Ishikawa (cell line): ENCODE measurements around the gene CARS1.
A peak's percentile ranks its signal among the peaks of the same experiment; 100 is the strongest.

ENCODE experiments used
- CEBPB ChIP-seq: IDR thresholded peaks from 2 replicates; pipeline ENCODE4 v1.6.1; 2012
- CREB1 ChIP-seq: IDR thresholded peaks from 2 replicates; pipeline ENCODE4 v1.6.1; 2012; ENCODE audit warnings: low read depth
- EGR1 ChIP-seq: IDR thresholded peaks from 2 replicates; pipeline ENCODE4 v1.6.1; 2012
- EP300 ChIP-seq: IDR thresholded peaks from 2 replicates; pipeline ENCODE4 v1.6.1; 2012; ENCODE audit warnings: borderline replicate concordance
- FOXM1 ChIP-seq: IDR thresholded peaks from 2 replicates; pipeline ENCODE4 v1.6.1; 2012; ENCODE audit warnings: low read depth, borderline replicate concordance
- NFIC ChIP-seq: IDR thresholded peaks from 2 replicates; pipeline ENCODE4 v1.6.1; 2012
- RAD21 ChIP-seq: IDR thresholded peaks from 2 replicates; pipeline ENCODE4 v1.6.1; 2012; ENCODE audit warnings: low read depth
- TAF1 ChIP-seq: IDR thresholded peaks from 2 replicates; pipeline ENCODE4 v1.6.1; 2012; ENCODE audit warnings: low read depth, mild to moderate bottlenecking
- TCF12 ChIP-seq: IDR thresholded peaks from 2 replicates; pipeline ENCODE4 v1.6.1; 2012; ENCODE audit warnings: low read depth
- TEAD4 ChIP-seq: IDR thresholded peaks from 2 replicates; pipeline ENCODE4 v1.6.1; 2012
- USF1 ChIP-seq: IDR thresholded peaks from 2 replicates; pipeline ENCODE4 v1.6.1; 2012
- YY1 ChIP-seq: IDR thresholded peaks from 2 replicates; pipeline ENCODE4 v1.6.1; 2012; ENCODE audit warnings: low read depth
- ZBTB7A ChIP-seq: IDR thresholded peaks from 2 replicates; pipeline ENCODE4 v1.6.1; 2012; ENCODE audit warnings: low read depth
- TF ChIP-seq, protein P1 (sequence below): IDR thresholded peaks from 2 replicates; pipeline ENCODE4 v1.6.1; 2012; ENCODE audit warnings: low read depth, mild to moderate bottlenecking
- TF ChIP-seq, protein P2 (sequence below): IDR thresholded peaks from 2 replicates; pipeline ENCODE4 v1.6.1; 2012

Gene CARS1

DNA sequence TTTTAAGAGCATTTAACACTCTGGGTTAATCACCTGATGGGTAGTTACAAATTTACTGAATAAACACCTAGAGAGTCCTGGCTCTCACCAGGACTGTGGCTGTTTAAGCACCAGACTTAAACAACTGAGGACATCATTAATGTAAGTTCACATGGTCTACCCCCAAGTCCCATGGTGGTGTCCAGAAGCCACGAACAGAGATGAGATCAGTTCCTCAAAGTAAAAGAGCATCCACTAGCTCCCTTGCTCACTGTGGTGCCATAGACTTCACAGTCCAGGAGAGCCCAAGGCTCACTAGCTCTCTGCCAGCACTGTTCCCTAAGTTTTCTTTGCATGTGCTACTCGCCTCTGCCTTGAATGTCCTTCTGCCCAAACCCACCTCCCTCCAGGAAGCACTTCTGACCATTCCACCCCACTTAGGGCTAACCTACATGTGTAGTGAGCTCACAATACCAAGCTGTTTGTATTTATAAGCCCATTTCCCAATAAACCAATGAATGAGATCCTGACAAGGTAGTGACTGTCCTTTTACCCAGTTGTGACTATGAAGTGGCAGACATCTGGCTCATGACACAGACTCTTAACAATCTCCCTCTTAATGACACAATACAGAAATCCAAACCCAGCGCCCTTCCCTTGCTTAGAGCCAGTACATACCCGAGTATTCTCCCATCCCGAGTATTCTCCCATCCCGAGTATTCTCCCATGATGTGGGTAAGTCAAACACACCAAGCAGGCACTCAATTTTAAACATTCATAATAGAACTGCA lies 80.7 kb downstream of the CARS1 start:
- TF ChIP-seq ZBTB7A (no peak), CEBPB (no peak), NFIC (no peak)

GRCh38 chr11:2975594-2975993 lies 81.6 kb downstream of the CARS1 start:
- TF ChIP-seq NFIC = no peak
- no peak for TF ChIP-seq ZBTB7A
- TF ChIP-seq, protein P1, sequence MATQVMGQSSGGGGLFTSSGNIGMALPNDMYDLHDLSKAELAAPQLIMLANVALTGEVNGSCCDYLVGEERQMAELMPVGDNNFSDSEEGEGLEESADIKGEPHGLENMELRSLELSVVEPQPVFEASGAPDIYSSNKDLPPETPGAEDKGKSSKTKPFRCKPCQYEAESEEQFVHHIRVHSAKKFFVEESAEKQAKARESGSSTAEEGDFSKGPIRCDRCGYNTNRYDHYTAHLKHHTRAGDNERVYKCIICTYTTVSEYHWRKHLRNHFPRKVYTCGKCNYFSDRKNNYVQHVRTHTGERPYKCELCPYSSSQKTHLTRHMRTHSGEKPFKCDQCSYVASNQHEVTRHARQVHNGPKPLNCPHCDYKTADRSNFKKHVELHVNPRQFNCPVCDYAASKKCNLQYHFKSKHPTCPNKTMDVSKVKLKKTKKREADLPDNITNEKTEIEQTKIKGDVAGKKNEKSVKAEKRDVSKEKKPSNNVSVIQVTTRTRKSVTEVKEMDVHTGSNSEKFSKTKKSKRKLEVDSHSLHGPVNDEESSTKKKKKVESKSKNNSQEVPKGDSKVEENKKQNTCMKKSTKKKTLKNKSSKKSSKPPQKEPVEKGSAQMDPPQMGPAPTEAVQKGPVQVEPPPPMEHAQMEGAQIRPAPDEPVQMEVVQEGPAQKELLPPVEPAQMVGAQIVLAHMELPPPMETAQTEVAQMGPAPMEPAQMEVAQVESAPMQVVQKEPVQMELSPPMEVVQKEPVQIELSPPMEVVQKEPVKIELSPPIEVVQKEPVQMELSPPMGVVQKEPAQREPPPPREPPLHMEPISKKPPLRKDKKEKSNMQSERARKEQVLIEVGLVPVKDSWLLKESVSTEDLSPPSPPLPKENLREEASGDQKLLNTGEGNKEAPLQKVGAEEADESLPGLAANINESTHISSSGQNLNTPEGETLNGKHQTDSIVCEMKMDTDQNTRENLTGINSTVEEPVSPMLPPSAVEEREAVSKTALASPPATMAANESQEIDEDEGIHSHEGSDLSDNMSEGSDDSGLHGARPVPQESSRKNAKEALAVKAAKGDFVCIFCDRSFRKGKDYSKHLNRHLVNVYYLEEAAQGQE = no peak
- TF ChIP-seq TEAD4 = no peak
- TF ChIP-seq RAD21 = peak; percentile 50

- no peak for TF ChIP-seq TCF12
- TF ChIP-seq TEAD4 = no peak
- TF ChIP-seq ZBTB7A = no peak
- TF ChIP-seq, protein P2, sequence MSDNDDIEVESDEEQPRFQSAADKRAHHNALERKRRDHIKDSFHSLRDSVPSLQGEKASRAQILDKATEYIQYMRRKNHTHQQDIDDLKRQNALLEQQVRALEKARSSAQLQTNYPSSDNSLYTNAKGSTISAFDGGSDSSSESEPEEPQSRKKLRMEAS = no peak
- TF ChIP-seq NFIC = no peak
Observed at GRCh38 chr11:2974272-2974671, 83.0 kb downstream of the CARS1 start.

DNA sequence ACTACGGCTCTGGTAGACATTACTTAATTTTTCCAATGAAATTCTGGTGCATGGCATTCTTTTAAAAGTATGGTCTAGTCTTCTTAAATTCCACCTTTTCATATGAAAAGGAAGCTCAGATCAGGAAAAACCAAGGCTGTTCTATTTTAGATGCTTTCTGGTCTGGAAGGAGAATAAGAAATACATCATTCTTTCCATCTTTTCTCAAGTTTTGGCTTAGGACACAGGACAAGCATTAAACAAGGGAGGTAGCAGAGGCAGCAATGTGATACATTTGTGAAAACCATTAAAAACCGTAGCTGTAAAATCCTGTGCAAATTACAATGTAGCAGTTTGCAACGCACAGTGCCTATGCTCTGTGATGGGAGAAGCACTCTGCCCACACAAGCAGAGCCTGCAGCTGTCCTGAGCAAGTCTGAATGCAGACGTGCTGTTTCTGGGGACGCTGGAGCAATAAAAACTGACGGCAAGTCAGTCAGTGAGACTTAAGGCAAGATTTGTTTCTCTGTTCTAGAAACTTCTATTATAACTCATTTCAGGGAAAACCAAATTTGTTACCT lies 88.8 kb downstream of the CARS1 start:
- no peak for TF ChIP-seq ZBTB7A

GRCh38 chr11:2964782-2965181 lies 92.4 kb downstream of the CARS1 start:
- no peak for TF ChIP-seq TEAD4

GRCh38 chr11:2963761-2964160 lies 93.5 kb downstream of the CARS1 start:
- TF ChIP-seq TEAD4 (no peak), CEBPB (no peak), EP300 (no peak), USF1 (no peak), TCF12 (no peak), NFIC (no peak), RAD21 (no peak), EGR1 (no peak), ZBTB7A (no peak), FOXM1 (no peak), YY1 (no peak), CREB1 (no peak)
- TF ChIP-seq, protein P2 = no peak

DNA sequence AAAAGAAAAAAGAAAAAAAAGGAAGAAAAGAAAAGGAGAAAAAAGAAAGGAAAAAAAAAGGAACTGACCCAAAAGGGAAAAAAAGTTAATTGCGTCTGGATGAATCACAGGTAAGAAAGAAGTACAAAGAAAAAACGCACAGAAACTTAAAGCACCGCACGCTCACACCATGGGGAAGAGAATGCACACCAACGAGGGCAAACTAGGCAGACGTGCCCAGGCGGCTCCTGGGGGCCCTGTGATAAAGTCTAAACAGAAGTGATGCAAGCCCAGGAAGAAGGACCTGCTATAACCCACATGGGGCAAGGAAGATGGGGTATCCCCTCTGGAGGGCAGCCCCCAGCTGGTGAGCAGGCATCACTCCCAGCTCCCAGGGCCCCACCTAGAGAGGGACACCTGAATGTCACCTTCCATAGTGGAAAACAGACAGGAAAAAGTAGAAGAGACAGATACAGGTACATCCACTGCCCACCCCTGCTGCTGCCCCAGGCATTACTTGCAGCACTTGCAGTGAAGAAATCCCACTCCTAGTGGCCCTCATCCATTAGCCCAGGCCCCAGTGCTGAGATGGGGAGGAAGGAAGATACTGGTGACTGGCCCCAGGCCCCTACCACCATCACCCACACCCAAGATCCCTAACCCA lies 94.0 kb downstream of the CARS1 start:
- TF ChIP-seq YY1 (no peak), CEBPB (no peak), TCF12 (no peak), RAD21 (no peak), FOXM1 (no peak), CREB1 (no peak), EP300 (no peak), EGR1 (no peak), USF1 (no peak), ZBTB7A (no peak), TEAD4 (no peak), TAF1 (no peak), NFIC (no peak)
- TF ChIP-seq, protein P2 = no peak
- TF ChIP-seq, protein P1 = no peak
